HG03066 (cell line): ENCODE measurements around the gene NEDD4L.

Source experiments
- ATAC-seq: cut with Tn5 transposase; IDR thresholded peaks from one replicate; pipeline ENCODE4 v1.9.1; 2021; ENCODE audit warnings: low read depth; ENCODE audit not compliant: unreplicated experiment

NEDD4L gene

GRCh38 chr18:58113337-58113736, 69.3 kb downstream of the NEDD4L start:
- no peak for ATAC-seq

GRCh38 chr18:58114766-58115165, 70.7 kb downstream of the NEDD4L start:
- no peak for ATAC-seq

- no peak for ATAC-seq
Measured at GRCh38 chr18:58116818-58117217, 72.8 kb downstream of the NEDD4L start.

- no peak for ATAC-seq
Measured at GRCh38 chr18:58117786-58118403, 73.9 kb downstream of the NEDD4L start.

GRCh38 chr18:58118536-58118935, 74.5 kb downstream of the NEDD4L start:
- no peak for ATAC-seq

GRCh38 chr18:58119819-58120218, 75.8 kb downstream of the NEDD4L start:
- no peak for ATAC-seq

GRCh38 chr18:58124475-58124874, 80.4 kb downstream of the NEDD4L start:
- ATAC-seq = no peak

GRCh38 chr18:58125183-58125582, 81.2 kb downstream of the NEDD4L start:
- no peak for ATAC-seq

GRCh38 chr18:58125756-58126155, 81.7 kb downstream of the NEDD4L start:
- no peak for ATAC-seq

- no peak for ATAC-seq
Measured at GRCh38 chr18:58128381-58129374, 84.7 kb downstream of the NEDD4L start.

GRCh38 chr18:58132595-58133261, 88.7 kb downstream of the NEDD4L start:
- ATAC-seq = no peak

GRCh38 chr18:58135183-58135641, 91.2 kb downstream of the NEDD4L start:
- no peak for ATAC-seq

- ATAC-seq = no peak
Measured at GRCh38 chr18:58135701-58136331, 91.8 kb downstream of the NEDD4L start.

GRCh38 chr18:58136879-58137278, 92.9 kb downstream of the NEDD4L start:
- ATAC-seq = no peak

GRCh38 chr18:58139459-58140386, 95.7 kb downstream of the NEDD4L start:
- ATAC-seq = no peak

- no peak for ATAC-seq
Measured at GRCh38 chr18:58140387-58141325, 96.6 kb downstream of the NEDD4L start.

- no peak for ATAC-seq
Measured at GRCh38 chr18:58143386-58143785, 99.4 kb downstream of the NEDD4L start.

GRCh38 chr18:58144106-58144505, 100.1 kb downstream of the NEDD4L start:
- no peak for ATAC-seq
